LNCAP (cell line): ENCODE data around the gene RGSL1.

Experiments
- CTCF ChIP-seq: fragments of 450-650 bp; IDR thresholded peaks from 2 replicates; pipeline ENCODE4 v1.5.1; 2017; ENCODE audit warnings: mild to moderate bottlenecking

The RGSL1 gene

GRCh38 chr1:182450087-182450486 lies at the start of gene RGSL1:
TSS of gene RGSL1 (plus strand) at chr1:182450146. CDS start at chr1:182450166, 20 bp downstream.
- TF ChIP-seq CTCF = no peak

GRCh38 chr1:182400567-182400966 lies 49.4 kb upstream of the RGSL1 start, which contains the start of gene TEDDM1:
TSS of gene TEDDM1 (minus strand) at chr1:182400667. CDS start at chr1:182400485, 182 bp downstream.
- TF ChIP-seq CTCF = no peak

- TF ChIP-seq CTCF = no peak
These were observed 45.2 kb upstream of the RGSL1 start for GRCh38 chr1:182404781-182405180.

- TF ChIP-seq CTCF = no peak
These were observed 44.4 kb upstream of the RGSL1 start for GRCh38 chr1:182405578-182405977.

GRCh38 chr1:182406012-182406411 lies 43.9 kb upstream of the RGSL1 start:
- no peak for TF ChIP-seq CTCF

- TF ChIP-seq CTCF = no peak
These were observed 42.2 kb upstream of the RGSL1 start for GRCh38 chr1:182407724-182408123.

- TF ChIP-seq CTCF = no peak
These were observed 41.4 kb upstream of the RGSL1 start for GRCh38 chr1:182408435-182409075.

- no peak for TF ChIP-seq CTCF
These were observed 39.8 kb upstream of the RGSL1 start for GRCh38 chr1:182410138-182410537.
